CD4-positive, alpha-beta T cell (primary cell): ENCODE data around the gene CPEB2. TPM values are rescaled to one million over a fixed set of nuclear protein-coding genes. Genes with fewer than 3 reads are reported as not detected.
A peak's percentile ranks its signal among the peaks of the same experiment; 100 is the strongest.

ENCODE experiments used
- ATAC-seq: fragments of 200-7000 bp; cut with Tn5 transposase; one replicate; pipeline ENCODE4 v1.10.0; 2022; ENCODE audit warnings: mild to moderate bottlenecking; ENCODE audit not compliant: poor library complexity
- CTCF ChIA-PET: fragments of 350-600 bp; sonication (Branson Sonifier 250); formaldehyde crosslinking; loops from one replicate; lab custom pipeline; 2021; ENCODE audit warnings: antibody characterized with exemption, inconsistent platforms; lab: Charles Lee
- POLR2A ChIA-PET: fragments of 350-600 bp; sonication (Branson Sonifier 250); formaldehyde crosslinking; loops from one replicate; lab custom pipeline; 2021; ENCODE audit warnings: antibody characterized with exemption, inconsistent platforms; lab: Charles Lee
- DNase-seq, 14 experiments: peaks; one replicate each; pipeline ENCODE4 v3.0.0-alpha.2; 2013 to 2020; ENCODE audit warnings: mixed read lengths in 2 of 14
- H3K27ac ChIP-seq, 2 donors: one replicate each; pipeline versions ENCODE4 v1.5.1 to v1.7.0; 2013; ENCODE audit warnings: low read length in 2 of 2, low read depth in 1 of 2, mild to moderate bottlenecking in 1 of 2
- H3K27me3 ChIP-seq, 2 experiments: 1 replicate in 1 of 2; 2 replicates in 1 of 2; pipeline versions ENCODE4 v1.6.1 to v1.7.0; 2013; ENCODE audit warnings: low read length in 2 of 2, control low read depth in 1 of 2, mild to moderate bottlenecking in 1 of 2, moderate library complexity in 1 of 2; ENCODE audit not compliant: insufficient read depth in 2 of 2, control insufficient read depth in 1 of 2
- H3K36me3 ChIP-seq: one replicate; pipeline ENCODE4 v1.6.1; 2013; ENCODE audit warnings: low read length, control low read depth; ENCODE audit not compliant: insufficient read depth
- H3K4me1 ChIP-seq: one replicate; pipeline ENCODE4 v1.6.1; 2013; ENCODE audit warnings: low read length, control low read depth; ENCODE audit not compliant: insufficient read depth
- H3K4me3 ChIP-seq: one replicate; pipeline ENCODE4 v1.5.1; 2013; ENCODE audit warnings: mild to moderate bottlenecking, low read length, moderate library complexity
- H3K9me3 ChIP-seq, 2 experiments: 1 replicate in 1 of 2; 2 replicates in 1 of 2; pipeline versions ENCODE4 v1.6.1 to v1.7.0; 2013; ENCODE audit warnings: low read length in 2 of 2, mild to moderate bottlenecking in 2 of 2, control low read depth in 1 of 2, moderate library complexity in 1 of 2; ENCODE audit not compliant: control insufficient read depth in 1 of 2, insufficient read depth in 1 of 2
- H3K27ac Mint-ChIP-seq: one replicate; pipeline ENCODE4 v1.8.0; 2020; ENCODE audit warnings: mixed read lengths
- H3K27me3 Mint-ChIP-seq: one replicate; pipeline ENCODE4 v1.8.0; 2021; ENCODE audit warnings: mixed read lengths
- H3K36me3 Mint-ChIP-seq: one replicate; pipeline ENCODE4 v1.8.0; 2021; ENCODE audit warnings: low read depth, mixed read lengths
- H3K4me1 Mint-ChIP-seq: one replicate; pipeline ENCODE4 v1.8.0; 2021; ENCODE audit warnings: low read depth, mixed read lengths
- H3K4me3 Mint-ChIP-seq: one replicate; pipeline ENCODE4 v1.8.0; 2020; ENCODE audit warnings: mild to moderate bottlenecking, mixed read lengths
- H3K9me3 Mint-ChIP-seq: one replicate; pipeline ENCODE4 v1.8.0; 2020; ENCODE audit warnings: mixed read lengths
- intact Hi-C, 2 experiments: fragments of 100-400 bp; cut with DNase I in 1 of 2; cut with micrococcal nuclease in 1 of 2; formaldehyde crosslinking; loops; one replicate each; pipeline versions ENCODE4 v1.15.1 to v1.9.0; 2023 to 2025; cut with DNase I, micrococcal nuclease
- polyA plus RNA-seq, 2 donors: library from polyadenylated mRNA; unstranded; fragments of 120-200 nt; gene quantifications; one replicate each; pipeline ENCODE4 v1.2.1, GENCODE V29; 2013
- total RNA-seq, 174 experiments: library from RNA in 2 of 174; stranded (reverse) in 2 of 174; gene quantifications; one replicate each; pipeline ENCODE4 v1.2.3 and lab custom pipeline; 2021 to 2026
- TF ChIP-seq, protein P1 (sequence below): fragments of 200-600 bp; IDR thresholded peaks from one replicate; pipeline ENCODE4 v1.8.0; 2022; ENCODE audit warnings: antibody characterized with exemption, mild to moderate bottlenecking

CPEB2 gene
- 10 to 100 TPM; 26.4 to 27.0 TPM for total RNA-seq
- 7.3 TPM for polyA plus RNA-seq (2013, experiment 1 of 2)
- polyA plus RNA-seq (2013, experiment 2 of 2) = 9.0 TPM
- total RNA-seq (lab: John Stamatoyannopoulos, UW) = 5.5 to 58.7 (median 22.9) reads per million in 172 experiments

DNA sequence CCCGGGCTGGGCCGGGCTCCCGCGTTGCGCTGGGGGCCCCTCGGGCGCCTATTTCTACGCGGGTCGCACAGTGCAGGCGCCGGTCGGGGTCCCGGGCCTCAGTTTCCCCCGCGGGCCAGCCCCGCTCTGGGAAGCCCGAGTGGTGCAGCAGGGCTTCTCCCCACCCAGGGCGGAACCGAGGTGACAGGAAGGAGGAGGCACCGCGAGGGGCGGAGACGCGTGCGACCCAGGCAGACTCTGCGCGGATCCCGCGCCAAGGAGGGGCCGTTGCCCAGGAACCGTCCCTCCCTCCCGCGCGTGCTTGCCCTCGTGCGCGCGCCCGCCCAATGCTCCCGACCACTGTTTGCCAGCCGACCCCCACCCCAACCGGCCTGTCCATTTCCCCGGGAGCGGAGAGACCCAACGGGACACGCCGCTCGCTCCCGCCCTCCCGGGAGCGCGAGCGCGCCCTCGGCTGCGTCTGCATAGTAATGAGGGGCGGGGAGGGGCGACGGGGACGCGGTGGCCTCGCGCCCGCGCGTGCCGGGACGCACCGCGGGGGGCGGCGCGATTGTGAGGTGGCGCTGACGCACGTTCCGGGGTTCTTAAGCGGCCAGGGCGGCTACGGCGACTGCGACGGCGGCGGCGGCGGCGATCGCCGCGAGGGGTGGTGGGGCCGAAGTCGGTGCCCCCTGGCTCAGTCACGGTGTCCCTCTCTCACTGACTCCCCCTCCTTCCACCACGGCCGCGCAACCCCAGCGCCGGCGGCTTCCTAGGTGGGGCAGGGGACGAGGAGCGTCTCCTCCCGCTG, at the start of gene CPEB2:
CPEB2 (plus strand) TSS at position 613 of the 790 bp plus-strand sequence. CDS start 193 bp downstream, outside the sequence.
- Mint-ChIP-seq H3K27me3 (no peaks in the 10 kb centered on the region), H3K4me3 (peak within 1 kb of the TSS; percentile 99), H3K36me3 (peaks cover 28% of the 10 kb centered on the region), H3K4me1 (peaks cover 26% of the 10 kb centered on the region), H3K27ac (peak within 1 kb of the TSS; percentile 99), H3K9me3 (no peaks in the 10 kb centered on the region)
- DNase-seq = peak; percentile 84 to 97 (median 90)
- intact Hi-C loops = loop anchor here (1.0 to 5.0 kb wide), 9 partner anchors 77 to 1520 kb away; partner anchors contain the start of genes FBXL5 (in 2 of the 2), RAB28 (in 2 of the 2), BOD1L1 (in 1 of the 2) and FAM200B (in 1 of the 2)
- CTCF ChIA-PET = interaction anchor here (1.1 to 1.3 kb wide), 3 partner anchors 10 to 648 kb away, joined by 3 to 4 read pairs (median 3); no protein-coding TSS in a partner anchor
- Histone ChIP-seq H3K4me1 (no peaks in the 10 kb centered on the region), H3K4me3 (peak within 1 kb of the TSS; percentile 88), H3K36me3 (peaks cover under 1% of the 10 kb centered on the region), H3K27me3 (no peaks in the 10 kb centered on the region), H3K27ac (peak within 1 kb of the TSS; percentile 100), H3K9me3 (no peaks in the 10 kb centered on the region)
- peak; percentile 65 for ATAC-seq
- TF ChIP-seq, protein P1, sequence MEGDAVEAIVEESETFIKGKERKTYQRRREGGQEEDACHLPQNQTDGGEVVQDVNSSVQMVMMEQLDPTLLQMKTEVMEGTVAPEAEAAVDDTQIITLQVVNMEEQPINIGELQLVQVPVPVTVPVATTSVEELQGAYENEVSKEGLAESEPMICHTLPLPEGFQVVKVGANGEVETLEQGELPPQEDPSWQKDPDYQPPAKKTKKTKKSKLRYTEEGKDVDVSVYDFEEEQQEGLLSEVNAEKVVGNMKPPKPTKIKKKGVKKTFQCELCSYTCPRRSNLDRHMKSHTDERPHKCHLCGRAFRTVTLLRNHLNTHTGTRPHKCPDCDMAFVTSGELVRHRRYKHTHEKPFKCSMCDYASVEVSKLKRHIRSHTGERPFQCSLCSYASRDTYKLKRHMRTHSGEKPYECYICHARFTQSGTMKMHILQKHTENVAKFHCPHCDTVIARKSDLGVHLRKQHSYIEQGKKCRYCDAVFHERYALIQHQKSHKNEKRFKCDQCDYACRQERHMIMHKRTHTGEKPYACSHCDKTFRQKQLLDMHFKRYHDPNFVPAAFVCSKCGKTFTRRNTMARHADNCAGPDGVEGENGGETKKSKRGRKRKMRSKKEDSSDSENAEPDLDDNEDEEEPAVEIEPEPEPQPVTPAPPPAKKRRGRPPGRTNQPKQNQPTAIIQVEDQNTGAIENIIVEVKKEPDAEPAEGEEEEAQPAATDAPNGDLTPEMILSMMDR = no peak
- POLR2A ChIA-PET = interaction anchor here (1.0 to 2.3 kb wide), 13 partner anchors 10 to 1518 kb away, joined by 3 to 16 read pairs (median 4); partner anchors contain the start of genes BOD1L1 and FBXL5

DNA sequence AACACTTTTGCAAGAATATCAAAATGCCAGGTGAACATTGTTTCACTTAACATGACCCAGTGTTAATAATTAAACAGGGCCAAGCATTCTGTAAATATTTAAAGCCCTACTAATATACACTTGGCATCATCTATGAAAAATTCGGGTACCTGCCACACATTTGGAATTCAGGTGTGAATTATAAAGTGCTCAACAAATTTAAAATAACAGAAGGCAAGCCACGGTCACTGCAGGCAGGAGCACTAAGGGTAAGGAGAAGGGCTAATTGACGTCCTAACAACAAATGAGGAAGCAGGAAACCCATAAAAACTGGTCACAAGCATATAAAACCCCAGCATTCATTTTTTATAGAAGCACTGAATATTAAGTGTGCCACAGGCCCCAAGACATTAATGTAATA, 43.8 kb upstream of the CPEB2 start:
- Mint-ChIP-seq H3K27me3 (peaks cover 10% of the 10 kb centered on the region), H3K4me1 (no peaks in the 10 kb centered on the region), H3K27ac (no peak overlapping the region), H3K9me3 (no peaks in the 10 kb centered on the region), H3K4me3 (no peak overlapping the region), H3K36me3 (no peaks in the 10 kb centered on the region)
- H3K9me3 ChIP-seq = no peaks in the 10 kb centered on the region
- TF ChIP-seq, protein P1 = no peak
- intact Hi-C loops = no loop called here
- H3K27me3 ChIP-seq = no peaks in the 10 kb centered on the region
- no peak overlapping the region for H3K27ac ChIP-seq
- ATAC-seq (no peak), DNase-seq (no peak)
- no peaks in the 10 kb centered on the region for H3K36me3 ChIP-seq
- H3K4me3 ChIP-seq = no peak overlapping the region
- no peaks in the 10 kb centered on the region for H3K4me1 ChIP-seq
- POLR2A ChIA-PET = no interaction called here
- CTCF ChIA-PET = no interaction called here

GRCh38 chr4:14961292-14961691, 41.0 kb upstream of the CPEB2 start:
- CTCF ChIA-PET = no interaction called here
- POLR2A ChIA-PET = no interaction called here
- Mint-ChIP-seq H3K27me3 (peaks cover 26% of the 10 kb centered on the region), H3K36me3 (no peaks in the 10 kb centered on the region), H3K27ac (no peak overlapping the region), H3K4me1 (no peaks in the 10 kb centered on the region), H3K4me3 (no peak overlapping the region), H3K9me3 (no peaks in the 10 kb centered on the region)
- ATAC-seq = no peak
- no peak overlapping the region for H3K4me3 ChIP-seq
- H3K9me3 ChIP-seq = no peaks in the 10 kb centered on the region
- H3K36me3 ChIP-seq = no peaks in the 10 kb centered on the region
- H3K27me3 ChIP-seq = no peaks in the 10 kb centered on the region
- DNase-seq = peak in 2 of 14 experiments; percentile 5 to 16
- intact Hi-C loops = no loop called here
- H3K4me1 ChIP-seq = no peaks in the 10 kb centered on the region
- TF ChIP-seq, protein P1 = no peak
- H3K27ac ChIP-seq = no peak overlapping the region
